GM18505 (cell line): ENCODE measurements around the gene NHEJ1.
A peak's percentile ranks its signal among the peaks of the same experiment; 100 is the strongest.

Experiments
- ATAC-seq: cut with Tn5 transposase; IDR thresholded peaks from one replicate; pipeline ENCODE4 v1.9.1; 2021; ENCODE audit not compliant: unreplicated experiment
- POLR2A ChIP-seq: IDR thresholded peaks from 4 replicates; pipeline ENCODE4 v1.6.1; 2011; ENCODE audit warnings: borderline replicate concordance; ENCODE audit not compliant: insufficient read depth, insufficient read length; ENCODE audit errors: extremely low read depth

The NHEJ1 gene

GRCh38 chr2:219073413-219074129 lies 87.0 kb downstream of the NHEJ1 start:
- TF ChIP-seq POLR2A: no peak
- no peak for ATAC-seq

- TF ChIP-seq POLR2A: no peak
- ATAC-seq: no peak
Measured at GRCh38 chr2:219072741-219073250, 87.8 kb downstream of the NHEJ1 start.

- TF ChIP-seq POLR2A: no peak
- ATAC-seq: no peak
Measured at GRCh38 chr2:219071131-219071816, 89.3 kb downstream of the NHEJ1 start.

- ATAC-seq: no peak
- TF ChIP-seq POLR2A: no peak
Measured at GRCh38 chr2:219065484-219065883, 95.1 kb downstream of the NHEJ1 start.

GRCh38 chr2:219062081-219062480 lies 98.5 kb downstream of the NHEJ1 start:
- no peak for ATAC-seq

GRCh38 chr2:219060821-219061791 lies 99.5 kb downstream of the NHEJ1 start, which contains the start of gene IHH:
Gene IHH (minus strand): TSS chr2:219060921. CDS start chr2:219060467, 454 bp downstream.
- no peak for TF ChIP-seq POLR2A
- ATAC-seq: no peak

More at GRCh38 chr2:219062081-219062480, 98.5 kb downstream of the NHEJ1 start:
- no peak for TF ChIP-seq POLR2A

GRCh38 chr2:219059725-219060682 lies 100.6 kb downstream of the NHEJ1 start:
- ATAC-seq: no peak
- no peak for TF ChIP-seq POLR2A

GRCh38 chr2:219059375-219059724 lies 101.3 kb downstream of the NHEJ1 start:
- no peak for ATAC-seq
- TF ChIP-seq POLR2A: no peak

- no peak for TF ChIP-seq POLR2A
- no peak for ATAC-seq
Measured at GRCh38 chr2:219058541-219059374, 101.9 kb downstream of the NHEJ1 start.

- no peak for TF ChIP-seq POLR2A
Measured at GRCh38 chr2:219057709-219058540, 102.7 kb downstream of the NHEJ1 start.

More at GRCh38 chr2:219057709-219058540, 102.7 kb downstream of the NHEJ1 start:
- peak; percentile 84 for ATAC-seq
